ENCODE results near the gene VSIG8. TPM values are rescaled to one million over a fixed set of nuclear protein-coding genes. Genes with fewer than 3 reads are reported as not detected.
A peak's percentile ranks its signal among the peaks of the same experiment; 100 is the strongest.

Gene VSIG8
- total RNA-seq, 4 donors from 2014 or later = 0.11 TPM; not detected in 3

- TF ChIP-seq POLR2A (IDR thresholded peaks at IDR 0.05) (no peak), CTCF (IDR thresholded peaks at IDR 0.05) (no peak)
- Histone ChIP-seq H3K27me3 (no peaks in the 10 kb centered on the region), H3K36me3 (no peaks in the 10 kb centered on the region), H3K9me3 (no peaks in the 10 kb centered on the region), H3K4me3 (replicated peaks in 1 of 3) (no peak overlapping the region), H3K4me1 (peaks cover 23 to 30% of the 10 kb centered on the region in 2 donors), H3K27ac (no peak overlapping the region)
- no peak for DNase-seq
- WGBS, 2 donors = 91 to 94% methylated on average over 3 of the region's 3 CpGs
- intact Hi-C loops (cut with DNase I) = no loop called here
Measured at GRCh38 chr1:159897962-159898361, 35.5 kb upstream of the VSIG8 start.

DNA sequence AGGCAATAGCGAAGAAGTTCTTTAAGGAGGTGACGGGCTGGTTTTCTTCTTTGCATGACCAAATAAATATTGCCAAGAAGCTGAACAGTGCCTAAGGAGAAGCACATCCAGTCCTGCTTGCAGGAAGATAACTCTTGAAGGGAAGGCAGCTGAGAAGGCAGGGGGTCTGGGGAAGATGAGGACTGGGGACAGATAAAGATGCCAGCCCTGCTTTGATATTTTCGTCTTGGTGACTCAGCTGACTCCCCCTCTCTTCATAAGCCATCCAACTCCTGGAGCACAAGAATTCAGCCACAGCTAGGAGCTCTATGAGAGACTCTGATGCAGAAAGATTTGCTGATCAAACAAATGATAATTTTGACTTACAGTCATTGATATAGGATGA is 34.1 kb upstream of the VSIG8 start:
- 50 to 56% methylated on average over 3 of the region's 3 CpGs for WGBS, 2 donors
- DNase-seq = no peak
- TF ChIP-seq POLR2A (IDR thresholded peaks at IDR 0.05) (no peak), CTCF (IDR thresholded peaks at IDR 0.05) (no peak)
- Histone ChIP-seq H3K27me3 (no peaks in the 10 kb centered on the region), H3K36me3 (no peaks in the 10 kb centered on the region), H3K27ac (peak overlapping the region in 2 of 3 donors; percentile 15 to 26), H3K9me3 (no peaks in the 10 kb centered on the region), H3K4me3 (replicated peaks in 1 of 3) (no peak overlapping the region), H3K4me1 (peaks cover 23 to 30% of the 10 kb centered on the region in 2 donors)
- intact Hi-C loops (cut with DNase I) = no loop called here

GRCh38 chr1:159895836-159896545 is 33.5 kb upstream of the VSIG8 start:
- Histone ChIP-seq H3K4me3 (replicated peaks in 1 of 3) (no peak overlapping the region), H3K9me3 (no peaks in the 10 kb centered on the region), H3K4me1 (peaks cover 22 to 26% of the 10 kb centered on the region in 2 donors), H3K27me3 (no peaks in the 10 kb centered on the region), H3K27ac (peak overlapping the region in 2 of 3 donors; percentile 15 to 26), H3K36me3 (no peaks in the 10 kb centered on the region)
- no peak for DNase-seq
- intact Hi-C loops (cut with DNase I) = no loop called here
- 53 to 60% methylated on average over 6 of the region's 6 CpGs for WGBS, 2 donors
- TF ChIP-seq POLR2A (IDR thresholded peaks at IDR 0.05) (no peak), CTCF (IDR thresholded peaks at IDR 0.05) (no peak)

GRCh38 chr1:159895286-159895685 is 32.8 kb upstream of the VSIG8 start:
- H3K27me3 ChIP-seq = no peaks in the 10 kb centered on the region
- H3K36me3 ChIP-seq = no peaks in the 10 kb centered on the region
- no peak for DNase-seq
- no peaks in the 10 kb centered on the region for H3K9me3 ChIP-seq
- 76 to 87% methylated on average over 3 of the region's 3 CpGs for WGBS, 2 donors
- TF ChIP-seq POLR2A (IDR thresholded peaks at IDR 0.05) (no peak), CTCF (IDR thresholded peaks at IDR 0.05) (no peak)
- no peak overlapping the region for H3K27ac ChIP-seq
- intact Hi-C loops (cut with DNase I) = no loop called here
- no peak overlapping the region for H3K4me3 ChIP-seq (replicated peaks in 1 of 3)
- H3K4me1 ChIP-seq = peaks cover 15 to 19% of the 10 kb centered on the region in 2 donors

DNA sequence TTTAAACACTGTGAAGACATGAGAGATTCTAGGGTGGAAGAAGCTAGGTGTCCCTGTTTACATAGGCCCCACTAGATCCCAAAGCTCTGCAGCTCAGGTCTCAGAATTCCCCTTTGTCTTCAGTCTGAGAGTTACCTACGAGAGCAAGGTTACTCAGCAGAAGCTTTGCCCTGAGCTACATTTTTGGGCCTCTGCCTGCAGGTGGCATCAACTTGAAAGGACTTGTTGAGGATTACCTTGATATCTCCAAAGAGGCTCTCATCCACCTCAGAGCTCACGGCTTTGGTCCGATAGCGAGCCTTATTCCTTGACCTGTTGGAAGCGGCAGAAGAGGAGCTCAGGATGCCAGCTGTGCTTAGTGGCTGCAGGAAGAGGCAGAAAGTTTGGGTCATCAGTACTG is 30.5 kb upstream of the VSIG8 start:
- no peak for DNase-seq
- H3K36me3 ChIP-seq = no peaks in the 10 kb centered on the region
- intact Hi-C loops (cut with DNase I) = no loop called here
- H3K27ac ChIP-seq = no peak overlapping the region
- no peak overlapping the region for H3K4me3 ChIP-seq (replicated peaks in 1 of 3)
- WGBS, 2 donors = 83 to 89% methylated on average over 5 of the region's 5 CpGs
- no peaks in the 10 kb centered on the region for H3K27me3 ChIP-seq
- TF ChIP-seq POLR2A (IDR thresholded peaks at IDR 0.05) (no peak), CTCF (IDR thresholded peaks at IDR 0.05) (no peak)
- no peaks in the 10 kb centered on the region for H3K9me3 ChIP-seq
- H3K4me1 ChIP-seq = peaks cover 12 to 17% of the 10 kb centered on the region in 2 donors

Data from thyroid gland (tissue), 4 donors.